Adipocyte (in vitro differentiated cells): ENCODE measurements around the gene MAD2L2.
A peak's percentile ranks its signal among the peaks of the same experiment; 100 is the strongest.

Source experiments
- DNase-seq: peaks from one replicate; pipeline ENCODE4 v3.0.0-alpha.2; 2015; ENCODE audit warnings: low read depth
- H3K27me3 ChIP-seq: replicated peaks from 2 replicates; pipeline ENCODE4 v1.7.0; 2013; ENCODE audit warnings: mild to moderate bottlenecking, low read length, moderate library complexity; ENCODE audit not compliant: control insufficient read depth, insufficient read depth
- H3K36me3 ChIP-seq: 2 replicates; pipeline ENCODE4 v1.7.0; 2013; ENCODE audit warnings: low read length, mild to moderate bottlenecking, moderate library complexity; ENCODE audit not compliant: control insufficient read depth, insufficient read depth, severe bottlenecking
- H3K4me1 ChIP-seq: 2 replicates; pipeline ENCODE4 v1.7.0; 2013; ENCODE audit warnings: mild to moderate bottlenecking, low read length, moderate library complexity; ENCODE audit not compliant: control insufficient read depth, insufficient read depth
- H3K4me3 ChIP-seq: 2 replicates; pipeline ENCODE4 v1.7.0; 2013; ENCODE audit warnings: mild to moderate bottlenecking, low read length, moderate library complexity
- H3K9ac ChIP-seq: 2 replicates; pipeline ENCODE4 v1.7.0; 2013; ENCODE audit warnings: mild to moderate bottlenecking, low read length, moderate library complexity
- H3K9me3 ChIP-seq: 2 replicates; pipeline ENCODE4 v1.7.0; 2013; ENCODE audit warnings: mild to moderate bottlenecking, low read length, moderate library complexity; ENCODE audit not compliant: control insufficient read depth

Gene MAD2L2

DNA sequence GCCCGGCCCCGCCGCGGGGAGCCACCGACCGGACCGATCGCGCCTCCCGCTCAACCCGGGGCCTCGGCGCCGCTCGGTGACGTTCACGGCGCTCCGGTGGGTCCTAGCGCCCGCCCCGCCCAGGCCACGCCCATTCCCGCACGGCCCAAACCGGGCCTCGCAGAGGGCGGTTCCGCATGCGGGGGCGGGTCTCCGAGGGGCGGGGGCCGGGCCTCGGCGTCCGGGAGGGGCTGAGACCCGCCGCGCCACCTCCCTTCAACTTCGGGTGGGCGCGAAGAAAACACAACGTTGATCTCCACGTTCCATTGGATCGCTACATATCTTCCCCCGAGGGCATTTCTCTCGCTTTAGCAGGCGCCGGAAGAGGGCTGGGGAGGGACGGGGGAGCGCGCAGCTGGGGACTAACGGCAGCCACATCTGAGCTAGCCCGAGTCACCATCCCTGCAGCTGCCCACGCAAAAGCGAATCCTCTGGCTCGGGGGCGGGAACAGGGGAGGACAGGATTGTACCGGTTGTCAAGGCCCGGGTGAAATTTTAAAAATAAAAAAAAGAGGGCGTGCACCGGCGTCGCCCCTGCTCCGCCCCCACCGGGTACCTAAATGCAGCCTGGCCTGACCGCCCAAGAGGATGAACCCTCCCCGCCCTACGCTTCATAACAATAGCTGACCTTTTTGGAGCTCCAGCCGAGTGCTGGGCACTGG, at the start of gene MAD2L2:
Gene MAD2L2 (minus strand): TSS at position 78 of the 701 bp plus-strand sequence. CDS start 547 bp downstream, outside the sequence.
- H3K36me3 ChIP-seq = peaks cover 3% of the 10 kb centered on the region
- peak within 1 kb of the TSS; percentile 92 for H3K4me3 ChIP-seq
- peaks cover 10% of the 10 kb centered on the region for H3K4me1 ChIP-seq
- DNase-seq = peak; percentile 93
- H3K9me3 ChIP-seq = no peaks in the 10 kb centered on the region
- H3K27me3 ChIP-seq = peaks cover 7% of the 10 kb centered on the region
- H3K9ac ChIP-seq = peak within 1 kb of the TSS; percentile 85

DNA sequence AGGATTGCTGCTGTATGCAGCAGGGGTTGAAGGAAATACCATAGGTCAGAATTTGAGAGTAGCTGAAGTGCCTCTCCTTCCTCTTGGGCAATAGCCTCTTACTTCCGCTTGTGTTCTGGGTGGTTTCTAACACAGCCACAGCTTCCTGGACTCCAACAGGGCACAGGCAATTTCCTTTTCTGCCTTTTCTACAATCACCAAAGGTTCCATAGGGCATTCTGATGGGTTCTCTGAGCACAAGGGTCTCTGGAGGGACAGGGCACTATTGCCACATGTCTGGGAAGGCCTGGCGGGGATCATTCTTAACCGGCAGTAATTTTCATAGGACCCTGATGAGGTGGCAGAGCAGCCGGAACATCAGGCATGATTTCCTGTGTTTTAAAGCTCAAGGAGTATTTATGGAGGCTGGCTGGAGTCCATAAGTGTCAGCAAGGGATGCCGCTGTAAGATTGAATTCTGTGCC, 49.5 kb upstream of the MAD2L2 start:
- Histone ChIP-seq H3K4me3 (no peak overlapping the region), H3K9me3 (no peaks in the 10 kb centered on the region), H3K27me3 (no peaks in the 10 kb centered on the region), H3K9ac (no peak overlapping the region), H3K36me3 (no peaks in the 10 kb centered on the region), H3K4me1 (peaks cover 22% of the 10 kb centered on the region)
- DNase-seq = no peak

DNA sequence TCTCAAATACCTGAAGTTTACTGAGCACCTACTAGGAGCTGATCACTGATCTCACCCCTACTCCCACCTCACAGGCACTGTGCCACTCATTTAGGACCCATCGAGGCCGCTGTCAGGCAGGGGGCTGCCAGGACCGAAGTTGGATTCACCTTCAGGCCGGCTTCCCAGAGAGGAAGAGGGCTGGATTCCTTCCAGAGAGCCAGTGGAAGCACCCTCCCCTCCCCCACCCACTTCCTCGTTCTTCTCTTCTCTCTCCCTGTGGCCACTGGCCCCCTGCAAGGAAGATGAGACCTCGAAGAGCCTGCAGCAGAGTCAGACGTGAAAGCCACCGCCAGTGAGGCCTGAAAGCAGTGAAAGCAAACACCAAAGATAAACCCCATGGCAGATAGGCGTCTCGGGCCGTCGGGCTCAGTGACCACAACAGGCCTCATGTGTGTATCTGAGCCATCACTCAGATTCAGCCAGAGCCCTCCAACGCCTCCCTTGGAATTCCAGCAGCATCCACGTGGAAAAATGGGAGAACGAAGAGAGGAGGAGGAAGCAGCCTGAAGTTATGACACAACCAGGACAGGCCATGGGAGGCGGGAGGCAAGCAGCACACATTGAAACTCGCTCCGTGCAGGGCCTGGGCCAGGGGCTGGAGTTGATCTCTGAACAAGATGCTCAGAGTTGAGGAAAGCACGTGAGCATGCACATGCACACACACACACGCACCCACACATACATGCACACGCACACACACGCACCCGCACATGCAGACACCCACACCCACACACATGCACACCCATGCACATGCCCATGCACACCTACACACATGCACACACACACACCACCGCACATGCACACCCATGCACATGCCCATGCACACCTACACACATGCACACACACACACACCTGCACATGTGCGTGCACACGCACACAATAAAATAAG, 48.8 kb upstream of the MAD2L2 start:
- no peaks in the 10 kb centered on the region for H3K9me3 ChIP-seq
- no peak overlapping the region for H3K9ac ChIP-seq
- no peak overlapping the region for H3K4me3 ChIP-seq
- H3K27me3 ChIP-seq = peaks cover 3% of the 10 kb centered on the region
- H3K4me1 ChIP-seq = peaks cover 22% of the 10 kb centered on the region
- no peaks in the 10 kb centered on the region for H3K36me3 ChIP-seq
- no peak for DNase-seq

DNA sequence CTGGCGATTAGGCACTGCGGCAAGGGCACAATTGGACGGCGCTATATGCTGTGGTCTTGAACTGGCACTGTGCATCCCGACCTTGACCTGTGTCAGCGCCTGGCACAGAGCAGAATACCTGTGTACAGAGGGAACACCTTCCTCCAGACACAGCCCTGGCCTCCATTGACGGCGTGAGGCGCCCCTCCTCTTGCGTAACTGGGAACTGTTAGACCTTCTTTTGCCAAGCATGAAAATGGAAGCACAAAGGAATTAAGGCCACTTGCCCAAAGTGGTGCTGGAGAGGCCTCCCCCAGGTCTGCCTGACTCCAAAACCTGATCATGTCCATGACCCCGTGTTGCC, 48.2 kb upstream of the MAD2L2 start:
- Histone ChIP-seq H3K9ac (no peak overlapping the region), H3K4me3 (no peak overlapping the region), H3K4me1 (peaks cover 22% of the 10 kb centered on the region), H3K9me3 (no peaks in the 10 kb centered on the region), H3K27me3 (peaks cover 10% of the 10 kb centered on the region), H3K36me3 (no peaks in the 10 kb centered on the region)
- DNase-seq = no peak

DNA sequence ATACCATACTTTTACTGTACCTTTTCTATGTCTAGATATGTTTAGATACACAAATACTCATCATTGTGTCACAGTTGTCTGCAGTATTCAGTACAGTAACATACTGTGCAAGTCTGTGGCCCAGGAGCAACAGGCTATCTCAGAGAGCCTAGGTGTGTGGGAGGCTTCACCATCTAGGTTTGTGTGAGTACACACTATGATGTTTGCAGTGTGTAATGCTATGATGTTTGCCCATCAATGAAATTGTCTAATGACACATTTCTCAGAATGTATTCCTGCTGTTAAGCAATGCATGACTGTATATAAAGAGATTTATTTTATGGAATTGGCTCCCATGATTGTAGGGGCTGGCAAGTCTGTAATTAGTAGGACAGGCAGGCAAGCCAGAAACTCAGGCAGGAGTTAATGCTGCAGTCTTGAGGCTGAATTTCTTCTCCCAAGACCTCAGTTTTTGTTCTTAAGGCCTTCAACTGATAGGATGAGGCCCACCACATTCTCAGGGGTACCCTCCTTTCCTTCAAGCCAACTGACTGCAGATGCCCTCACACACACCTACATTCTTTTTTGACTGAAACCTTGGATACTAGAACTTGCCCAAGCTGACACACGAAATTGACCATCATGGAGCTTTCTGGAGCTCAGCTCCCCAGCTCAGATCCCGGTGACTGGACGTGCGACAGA, 47.3 kb upstream of the MAD2L2 start:
- Histone ChIP-seq H3K9me3 (no peaks in the 10 kb centered on the region), H3K27me3 (peaks cover 16% of the 10 kb centered on the region), H3K4me1 (peaks cover 22% of the 10 kb centered on the region), H3K9ac (no peak overlapping the region), H3K4me3 (no peak overlapping the region), H3K36me3 (no peaks in the 10 kb centered on the region)
- no peak for DNase-seq

DNA sequence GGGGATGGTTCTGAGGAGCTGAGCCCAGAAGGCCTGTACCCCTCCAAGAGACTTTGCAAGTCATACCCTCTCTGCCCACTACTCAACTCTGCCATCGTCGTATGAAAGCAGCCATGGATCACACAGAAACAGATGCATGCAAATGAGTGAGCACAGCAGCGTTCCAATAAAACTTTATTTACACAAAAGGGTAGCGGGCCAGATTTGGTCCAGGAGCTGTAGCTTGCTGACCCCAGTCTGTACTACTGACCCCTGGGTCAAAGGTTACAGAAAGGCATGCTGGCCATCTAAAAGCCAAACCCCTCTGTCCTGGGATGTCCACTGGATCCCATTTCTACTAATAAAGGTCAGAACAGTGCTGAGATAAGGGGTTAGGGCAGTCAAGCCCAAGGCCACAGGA, 46.2 kb upstream of the MAD2L2 start:
- H3K4me3 ChIP-seq = no peak overlapping the region

DNA sequence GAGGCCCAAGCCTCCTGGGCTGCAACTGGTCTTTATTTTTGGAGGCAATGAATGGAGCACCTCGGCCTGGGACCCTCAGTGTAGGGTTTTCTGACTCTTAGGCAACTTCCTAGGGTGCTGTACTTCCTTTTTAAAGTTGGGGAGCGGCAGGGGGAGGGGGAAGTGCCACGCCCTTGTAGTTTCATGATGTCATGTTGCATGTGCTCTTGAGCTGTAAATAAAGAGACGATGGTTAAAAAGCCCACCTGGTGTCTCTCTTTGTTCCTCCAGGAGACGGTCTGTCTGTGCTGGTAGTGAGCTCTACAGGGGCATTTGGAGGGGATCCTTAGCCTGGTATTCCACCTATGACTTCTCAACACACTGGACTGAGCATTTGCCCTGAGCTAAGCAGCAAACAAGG, 44.7 kb upstream of the MAD2L2 start:
- Histone ChIP-seq H3K4me3 (no peak overlapping the region), H3K27me3 (peaks cover 24% of the 10 kb centered on the region), H3K4me1 (peaks cover 7% of the 10 kb centered on the region), H3K36me3 (no peaks in the 10 kb centered on the region), H3K9ac (no peak overlapping the region), H3K9me3 (no peaks in the 10 kb centered on the region)
- DNase-seq = no peak

More for the DNA sequence above, 46.2 kb upstream of the MAD2L2 start:
- Histone ChIP-seq H3K9ac (no peak overlapping the region), H3K27me3 (peaks cover 16% of the 10 kb centered on the region), H3K36me3 (no peaks in the 10 kb centered on the region), H3K4me1 (peaks cover 16% of the 10 kb centered on the region), H3K9me3 (no peaks in the 10 kb centered on the region)
- no peak for DNase-seq

DNA sequence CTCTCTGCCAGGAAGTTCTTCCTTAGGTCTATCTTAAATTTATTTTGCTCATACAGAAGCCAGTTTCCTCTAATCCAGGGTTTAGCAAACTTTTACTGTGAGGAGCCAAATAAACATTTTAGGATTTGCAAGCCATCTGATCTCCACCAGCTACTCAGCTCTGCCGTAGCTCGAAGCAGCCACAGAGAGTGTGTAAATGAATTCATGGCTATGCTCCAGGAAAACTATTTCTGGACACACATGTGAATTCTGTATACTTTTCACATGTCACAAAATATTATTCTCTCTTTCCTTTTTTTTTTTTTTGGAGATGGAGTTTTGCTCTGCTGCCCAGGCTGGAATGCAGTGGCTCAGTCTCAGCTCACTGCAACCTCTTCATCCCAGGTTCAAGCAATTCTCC, 41.6 kb upstream of the MAD2L2 start:
- Histone ChIP-seq H3K9ac (no peak overlapping the region), H3K27me3 (peaks cover 30% of the 10 kb centered on the region), H3K36me3 (no peaks in the 10 kb centered on the region), H3K4me3 (no peak overlapping the region), H3K4me1 (peaks cover 9% of the 10 kb centered on the region), H3K9me3 (no peaks in the 10 kb centered on the region)
- no peak for DNase-seq

DNA sequence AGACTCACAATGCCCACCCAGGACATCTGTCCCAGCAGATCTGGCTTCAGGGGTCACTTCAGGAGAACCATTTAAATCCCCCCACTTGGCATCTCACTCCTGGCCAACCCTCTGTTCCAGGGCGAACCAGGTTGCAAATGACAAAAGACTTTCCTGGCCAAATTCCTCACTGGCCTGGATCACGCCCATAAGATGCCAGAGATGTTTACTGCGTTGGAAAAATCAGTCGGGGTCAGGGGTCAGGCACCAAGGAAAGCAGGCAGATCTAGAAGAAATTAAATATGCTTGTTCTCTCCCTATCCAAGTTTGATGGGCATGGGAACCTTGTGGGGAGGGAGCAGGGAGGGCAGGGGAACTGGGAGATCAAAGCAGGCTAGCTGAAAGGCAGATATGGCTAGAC, 40.4 kb upstream of the MAD2L2 start:
- Histone ChIP-seq H3K4me1 (peaks cover 9% of the 10 kb centered on the region), H3K4me3 (no peak overlapping the region), H3K36me3 (no peaks in the 10 kb centered on the region), H3K9me3 (no peaks in the 10 kb centered on the region), H3K27me3 (peaks cover 35% of the 10 kb centered on the region), H3K9ac (no peak overlapping the region)
- DNase-seq = no peak

DNA sequence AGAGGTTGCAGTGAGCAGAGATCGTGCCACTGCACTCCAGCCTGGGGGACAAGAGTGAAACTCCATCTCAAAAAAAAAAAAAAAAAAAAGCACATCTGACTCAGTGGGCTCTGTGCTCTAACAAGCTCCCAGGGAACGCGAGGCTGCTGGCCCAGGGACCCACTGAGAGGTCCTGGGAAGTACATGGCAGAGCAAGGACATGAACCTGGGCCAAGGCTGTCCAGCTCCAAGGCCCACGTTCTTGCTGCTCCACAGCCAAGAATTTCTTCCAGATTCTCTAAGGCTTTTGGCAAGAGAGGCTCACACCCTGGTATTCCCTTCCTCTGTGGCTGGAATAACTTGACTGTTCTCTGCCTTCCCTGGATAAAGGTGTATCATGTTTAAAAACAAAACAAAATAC, 39.6 kb upstream of the MAD2L2 start:
- Histone ChIP-seq H3K27me3 (peaks cover 43% of the 10 kb centered on the region), H3K4me3 (no peak overlapping the region), H3K9me3 (no peaks in the 10 kb centered on the region), H3K4me1 (peaks cover 9% of the 10 kb centered on the region), H3K36me3 (no peaks in the 10 kb centered on the region), H3K9ac (no peak overlapping the region)
- DNase-seq = no peak

DNA sequence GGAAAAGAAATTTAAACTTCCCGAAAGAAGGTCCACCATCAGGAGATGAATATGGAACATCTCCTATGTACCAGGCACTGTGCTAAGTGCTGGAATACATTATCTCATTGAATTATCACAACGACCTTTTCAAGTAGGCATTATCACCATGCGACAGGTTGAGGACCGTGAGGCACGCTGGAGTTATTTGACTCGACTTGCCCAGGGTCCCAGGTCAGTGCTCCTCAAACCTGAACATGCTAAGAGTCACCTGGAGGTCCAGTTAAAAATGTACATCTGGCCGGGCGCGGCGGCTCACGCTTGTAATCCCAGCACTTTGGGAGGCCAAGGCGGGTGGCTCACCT, 39.1 kb upstream of the MAD2L2 start:
- DNase-seq = no peak
- no peaks in the 10 kb centered on the region for H3K9me3 ChIP-seq
- H3K27me3 ChIP-seq = peaks cover 46% of the 10 kb centered on the region
- H3K4me3 ChIP-seq = peak overlapping the region; percentile 26
- H3K9ac ChIP-seq = no peak overlapping the region
- H3K36me3 ChIP-seq = no peaks in the 10 kb centered on the region
- peaks cover 9% of the 10 kb centered on the region for H3K4me1 ChIP-seq
